Keratinocyte (primary cell): ENCODE results near the gene NR6A1. TPM values are rescaled to one million over a fixed set of nuclear protein-coding genes. Genes with fewer than 3 reads are reported as not detected.

Experiments used
- DNase-seq: peaks from one replicate; pipeline ENCODE4 v3.0.0-alpha.2; 2011; ENCODE audit warnings: low read depth, missing footprints, low spot score
- FAIRE-seq: peaks from 2 replicates; lab custom pipeline; 2011; peaks lifted over from hg19 to GRCh38; lab: Jason Lieb, UNC
- H2AFZ ChIP-seq: 2 replicates; pipeline ENCODE4 v1.6.0; 2012; ENCODE audit warnings: low read length, control low read depth, inconsistent platforms; ENCODE audit not compliant: control insufficient read depth
- H3K27ac ChIP-seq: 2 replicates; pipeline ENCODE4 v1.5.1; 2011; ENCODE audit warnings: low read length; ENCODE audit not compliant: control insufficient read depth, insufficient read depth
- H3K27me3 ChIP-seq: 3 replicates; pipeline ENCODE4 v1.6.0; 2011; ENCODE audit warnings: low read length; ENCODE audit not compliant: control insufficient read depth, insufficient read depth; ENCODE audit errors: extremely low read depth
- H3K36me3 ChIP-seq, 2 experiments: 2 replicates in 1 of 2; 3 replicates in 1 of 2; pipeline ENCODE4 v1.5.1; 2011; ENCODE audit warnings: low read length in 2 of 2, mild to moderate bottlenecking in 1 of 2; ENCODE audit not compliant: control insufficient read depth in 2 of 2, insufficient read depth in 2 of 2; ENCODE audit errors: extremely low read depth in 1 of 2
- H3K4me1 ChIP-seq: 3 replicates; pipeline ENCODE4 v1.5.1; 2011; ENCODE audit warnings: low read length; ENCODE audit not compliant: control insufficient read depth, insufficient read depth; ENCODE audit errors: extremely low read depth
- H3K4me2 ChIP-seq: 3 replicates; pipeline ENCODE4 v1.6.0; 2011; ENCODE audit warnings: low read depth, low read length; ENCODE audit not compliant: control insufficient read depth, insufficient read depth; ENCODE audit errors: extremely low read depth
- H3K4me3 ChIP-seq, 3 experiments: fragments of 200-600 bp in 1 of 3; sonication (generic) in 1 of 3; 2 replicates in 2 of 3; 3 replicates in 1 of 3; pipeline ENCODE4 v1.5.1; 2011 to 2016; ENCODE audit warnings: low read length in 3 of 3, mild to moderate bottlenecking in 3 of 3, control low read depth in 2 of 3, inconsistent platforms in 1 of 3, low read depth in 1 of 3, mixed read lengths in 1 of 3, mixed run types in 1 of 3, moderate library complexity in 1 of 3; ENCODE audit not compliant: control insufficient read depth in 2 of 3, insufficient read depth in 2 of 3; ENCODE audit errors: extremely low read depth in 1 of 3
- H3K79me2 ChIP-seq: 2 replicates; pipeline ENCODE4 v1.6.0; 2012; ENCODE audit warnings: low read length; ENCODE audit not compliant: control insufficient read depth, insufficient read depth
- H3K9ac ChIP-seq: 3 replicates; pipeline ENCODE4 v1.6.0; 2011; ENCODE audit warnings: low read length; ENCODE audit not compliant: control insufficient read depth, insufficient read depth; ENCODE audit errors: extremely low read depth
- H3K9me1 ChIP-seq: 3 replicates; pipeline ENCODE4 v1.6.0; 2011; ENCODE audit warnings: low read length; ENCODE audit not compliant: control insufficient read depth, insufficient read depth; ENCODE audit errors: extremely low read depth
- H3K9me3 ChIP-seq: 2 replicates; pipeline ENCODE4 v1.5.1; 2012; ENCODE audit warnings: low read depth, low read length; ENCODE audit not compliant: control insufficient read depth
- H4K20me1 ChIP-seq: 3 replicates; pipeline ENCODE4 v1.6.0; 2011; ENCODE audit warnings: low read length; ENCODE audit not compliant: control insufficient read depth, insufficient read depth; ENCODE audit errors: extremely low read depth
- CTCF ChIP-seq, 3 experiments: IDR thresholded peaks in 1 of 3; conservative IDR thresholded peaks in 1 of 3; optimal IDR thresholded peaks in 1 of 3; 2 replicates in 2 of 3; 3 replicates in 1 of 3; pipeline versions ENCODE3 to v1.5.1; 2011; ENCODE audit warnings: low read length in 3 of 3, mild to moderate bottlenecking in 3 of 3, moderate library complexity in 2 of 3, control low read depth in 1 of 3, inconsistent platforms in 1 of 3; ENCODE audit not compliant: insufficient read depth in 2 of 3; ENCODE audit errors: extremely low read depth in 1 of 3
- EZH2 ChIP-seq: IDR thresholded peaks from one replicate; pipeline ENCODE4 v1.6.1; 2012; ENCODE audit warnings: inconsistent platforms, mild to moderate bottlenecking, low read length, moderate library complexity
- dilution Hi-C: fragments of 300-500 bp; cut with MboI; formaldehyde crosslinking; loops from one replicate; pipeline ENCODE4 v1.7.0; 2020; ENCODE audit warnings: low sequenced_read_pairs; ENCODE audit not compliant: extremely low pct_ligation_motif_present
- polyA plus RNA-seq, 5 experiments: library from polyadenylated mRNA; depleted of rRNA in 3 of 5; stranded (reverse) in 3 of 5; stranded (forward) in 1 of 5; unstranded in 1 of 5; fragments of >200 nt; gene quantifications; 1 replicate in 1 of 5; 2 replicates in 3 of 5; 3 replicates in 1 of 5; pipeline versions ENCODE4 v1.2.1 to v1.2.3, GENCODE V29; 2011 to 2012; ENCODE audit warnings: missing spikeins in 2 of 5, low read depth in 1 of 5, low replicate concordance in 1 of 5

Gene NR6A1
- polyA plus RNA-seq, 1 donor (not counting 4 experiments of a cell fraction or from before 2014, with no cell fraction given), result 1.8 TPM

- Histone ChIP-seq H3K4me3 (no peak overlapping the region), H3K9me3 (no peaks in the 10 kb centered on the region), H3K4me1 (no peaks in the 10 kb centered on the region), H2AFZ (no peak overlapping the region), H3K9me1 (no peaks in the 10 kb centered on the region), H3K4me2 (no peak overlapping the region), H3K27ac (no peak overlapping the region), H3K9ac (no peak overlapping the region), H3K27me3 (peaks cover 36% of the 10 kb centered on the region), H3K36me3 (no peaks in the 10 kb centered on the region), H4K20me1 (no peaks in the 10 kb centered on the region), H3K79me2 (no peaks in the 10 kb centered on the region)
- no peak for TF ChIP-seq EZH2
- TF ChIP-seq CTCF (optimal IDR thresholded peaks at IDR 0.05 in 1 of 3, IDR thresholded peaks at IDR 0.05 in 1 of 3, conservative IDR thresholded peaks at IDR 0.05 in 1 of 3; ENCODE audit: extremely low read depth in 1 of 3, insufficient read depth in 2 of 3, low read length in 3 of 3), result no peak
- no peak for FAIRE-seq
- DNase-seq, result no peak
- dilution Hi-C loops, result no loop called here
Observed at GRCh38 chr9:124489222-124489621, 281.9 kb downstream of the NR6A1 start.

DNA sequence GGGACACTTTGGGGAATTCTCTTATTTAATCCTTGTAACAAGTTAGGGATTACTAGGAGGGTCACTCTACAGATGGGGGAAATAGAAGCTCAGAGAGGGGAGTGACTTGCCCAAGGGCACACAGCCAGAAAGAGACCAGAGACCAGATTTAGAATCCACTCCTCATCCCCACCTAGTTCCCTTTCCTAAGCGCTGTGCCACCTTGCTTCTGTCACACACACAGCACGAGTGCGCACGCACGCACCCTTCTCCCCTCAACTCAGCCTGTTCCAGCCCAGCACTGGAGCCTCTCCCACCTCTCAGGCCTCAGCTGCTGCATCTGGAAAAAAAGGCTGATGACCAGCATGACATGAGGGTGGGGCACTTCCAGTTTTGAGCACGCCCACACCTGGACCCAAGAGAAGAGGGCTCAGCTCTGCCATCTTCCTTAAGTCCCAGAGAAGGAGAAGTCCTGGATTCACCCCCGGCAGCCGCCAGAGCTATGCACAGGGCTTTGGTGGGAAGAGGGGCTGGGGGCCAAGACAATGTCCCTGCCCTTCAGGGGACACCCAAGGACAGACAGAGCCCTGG, 282.4 kb downstream of the NR6A1 start:
- H3K36me3 ChIP-seq, result no peaks in the 10 kb centered on the region
- H3K79me2 ChIP-seq, result no peaks in the 10 kb centered on the region
- FAIRE-seq (no peak), DNase-seq (no peak)
- no peak overlapping the region for H2AFZ ChIP-seq
- no peaks in the 10 kb centered on the region for H3K4me1 ChIP-seq
- dilution Hi-C loops, result no loop called here
- H3K27me3 ChIP-seq, result peaks cover 36% of the 10 kb centered on the region
- H3K9ac ChIP-seq, result no peak overlapping the region
- no peaks in the 10 kb centered on the region for H4K20me1 ChIP-seq
- no peak overlapping the region for H3K4me2 ChIP-seq
- no peak for TF ChIP-seq EZH2
- no peak for TF ChIP-seq CTCF (optimal IDR thresholded peaks at IDR 0.05 in 1 of 3, IDR thresholded peaks at IDR 0.05 in 1 of 3, conservative IDR thresholded peaks at IDR 0.05 in 1 of 3; ENCODE audit: extremely low read depth in 1 of 3, insufficient read depth in 2 of 3, low read length in 3 of 3)
- no peaks in the 10 kb centered on the region for H3K9me1 ChIP-seq
- no peak overlapping the region for H3K4me3 ChIP-seq
- H3K27ac ChIP-seq, result no peak overlapping the region
- no peaks in the 10 kb centered on the region for H3K9me3 ChIP-seq
